K562 (cell line): Measurements from ENCODE around the gene CCDC196.
"Not testable (repeated sequence)": the region's sequence is repeated elsewhere in the genome, so short reads cannot be mapped to it uniquely, and the experiment has no call there.

Experiments
- CHD2 ChIP-seq: IDR thresholded peaks from 2 replicates; pipeline ENCODE4 v1.6.1; 2011; ENCODE audit warnings: low read depth, low read length
- ELF1 ChIP-seq: fragments of 200-800 bp; sonication (Bioruptor generic); IDR thresholded peaks from 2 replicates; pipeline ENCODE4 v1.6.1; 2016; ENCODE audit warnings: missing genetic modification characterization, missing compliant biosample characterization
- EP300 ChIP-seq: IDR thresholded peaks from 2 replicates; pipeline ENCODE4 v1.6.1; 2012; ENCODE audit warnings: low read length, improper control_type of control experiment
- EZH2 ChIP-seq: IDR thresholded peaks from 2 replicates; pipeline ENCODE4 v1.6.1; 2012; ENCODE audit warnings: low read depth, mild to moderate bottlenecking, inconsistent platforms, low read length, borderline replicate concordance
- FOSL1 ChIP-seq: fragments of 200-800 bp; sonication (Bioruptor generic); conservative IDR thresholded peaks from 2 replicates; pipeline ENCODE4 v1.6.1; 2016; ENCODE audit warnings: missing genetic modification characterization, missing compliant biosample characterization
- FOXK1 ChIP-seq: sonication (generic); formaldehyde crosslinking; IDR thresholded peaks from 2 replicates; pipeline ENCODE4 v1.8.0; 2022; ENCODE audit warnings: missing genetic modification reagents, mild to moderate bottlenecking, borderline replicate concordance
- GTF2F1 ChIP-seq: IDR thresholded peaks from 2 replicates; pipeline ENCODE4 v1.6.1; 2011; ENCODE audit warnings: low read depth, low read length, improper control_type of control experiment
- NFE2L1 ChIP-seq: fragments of 450-650 bp; IDR thresholded peaks from 2 replicates; pipeline ENCODE4 v1.6.1; 2016; ENCODE audit warnings: missing genetic modification characterization, low read depth, mild to moderate bottlenecking, missing compliant biosample characterization, moderate library complexity, borderline replicate concordance
- POLR2A ChIP-seq: fragments of 450-650 bp; conservative IDR thresholded peaks from 2 replicates; pipeline ENCODE4 v1.6.1; 2016
- RBM14 ChIP-seq: fragments of 200-400 bp; formaldehyde crosslinking; IDR thresholded peaks from 2 replicates; pipeline ENCODE4 v1.6.1; 2018; ENCODE audit warnings: low read depth, mild to moderate bottlenecking, low read length, moderate library complexity, borderline replicate concordance; ENCODE audit not compliant: insufficient read depth
- USF2 ChIP-seq: sonication (generic); formaldehyde crosslinking; IDR thresholded peaks from 2 replicates; pipeline ENCODE4 v1.5.0; 2020; ENCODE audit warnings: missing genetic modification reagents
- ZNF23 ChIP-seq: fragments of 250-450 bp; sonication (Bioruptor Pico); IDR thresholded peaks from 2 replicates; pipeline ENCODE4 v1.4.0; 2020; ENCODE audit warnings: mild to moderate bottlenecking
- TF ChIP-seq, protein P1 (sequence below), 3 experiments: IDR thresholded peaks in 2 of 3; conservative IDR thresholded peaks in 1 of 3; 2 replicates each; pipeline ENCODE4 v1.5.1; 2011 to 2012; ENCODE audit warnings: low read length in 3 of 3, mild to moderate bottlenecking in 3 of 3, control low read depth in 2 of 3, improper control_type of control experiment in 1 of 3, inconsistent platforms in 1 of 3, low read depth in 1 of 3, mixed read lengths in 1 of 3, moderate library complexity in 1 of 3; ENCODE audit not compliant: insufficient read depth in 2 of 3

DNA sequence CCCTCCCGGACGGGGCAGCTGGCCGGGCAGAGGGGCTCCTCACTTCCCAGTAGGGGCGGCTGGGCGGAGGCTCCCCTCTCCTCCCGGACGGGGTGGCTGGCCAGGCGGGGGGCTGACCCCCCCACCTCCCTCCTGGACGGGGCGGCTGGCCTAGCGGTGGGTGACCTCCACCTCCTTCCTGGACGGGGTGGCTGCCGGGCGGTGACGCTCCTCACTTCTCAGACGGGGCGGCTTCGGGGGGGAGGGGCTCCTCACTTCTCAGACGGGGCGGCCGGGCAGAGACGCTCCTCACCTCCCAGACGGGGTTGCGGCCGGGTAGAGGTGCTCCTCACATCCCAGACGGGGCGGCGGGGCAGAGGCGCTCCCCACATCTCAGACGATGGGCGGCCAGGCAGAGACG lies 59.6 kb downstream of the CCDC196 start:
- TF ChIP-seq FOXK1 (CRISPR knock-in tag); ELF1 (tag); POLR2A; EP300; USF2 (CRISPR knock-in tag); CHD2; GTF2F1; NFE2L1 (tag); EZH2; ZNF23 (CRISPR knock-in tag); RBM14; FOSL1 (tag): not testable (repeated sequence)
- TF ChIP-seq, protein P1, sequence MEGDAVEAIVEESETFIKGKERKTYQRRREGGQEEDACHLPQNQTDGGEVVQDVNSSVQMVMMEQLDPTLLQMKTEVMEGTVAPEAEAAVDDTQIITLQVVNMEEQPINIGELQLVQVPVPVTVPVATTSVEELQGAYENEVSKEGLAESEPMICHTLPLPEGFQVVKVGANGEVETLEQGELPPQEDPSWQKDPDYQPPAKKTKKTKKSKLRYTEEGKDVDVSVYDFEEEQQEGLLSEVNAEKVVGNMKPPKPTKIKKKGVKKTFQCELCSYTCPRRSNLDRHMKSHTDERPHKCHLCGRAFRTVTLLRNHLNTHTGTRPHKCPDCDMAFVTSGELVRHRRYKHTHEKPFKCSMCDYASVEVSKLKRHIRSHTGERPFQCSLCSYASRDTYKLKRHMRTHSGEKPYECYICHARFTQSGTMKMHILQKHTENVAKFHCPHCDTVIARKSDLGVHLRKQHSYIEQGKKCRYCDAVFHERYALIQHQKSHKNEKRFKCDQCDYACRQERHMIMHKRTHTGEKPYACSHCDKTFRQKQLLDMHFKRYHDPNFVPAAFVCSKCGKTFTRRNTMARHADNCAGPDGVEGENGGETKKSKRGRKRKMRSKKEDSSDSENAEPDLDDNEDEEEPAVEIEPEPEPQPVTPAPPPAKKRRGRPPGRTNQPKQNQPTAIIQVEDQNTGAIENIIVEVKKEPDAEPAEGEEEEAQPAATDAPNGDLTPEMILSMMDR (IDR thresholded peaks at IDR 0.05 in 2 of 3, conservative IDR thresholded peaks at IDR 0.05 in 1 of 3; ENCODE audit: insufficient read depth in 2 of 3, low read depth in 1 of 3, low read length in 3 of 3), result not testable (repeated sequence)
